ENCODE measurements around the gene HTR4. TPM values are rescaled to one million over a fixed set of nuclear protein-coding genes. Genes with fewer than 3 reads are reported as not detected.

HTR4 gene
- total RNA-seq, 1 experiment from 2014 or later, result not detected

GRCh38 chr5:148583421-148583965 lies 70.8 kb downstream of the HTR4 start:
- ChIA-PET POLR2A (ENCODE audit: low non-redundant PET) (no interaction called here), CTCF (no interaction called here)
- peaks cover 10% of the 10 kb centered on the region for H3K27me3 ChIP-seq (replicated peaks; ENCODE audit: insufficient read depth, low read depth, low read length, poor library complexity)
- no peak overlapping the region for H3K27ac ChIP-seq (ENCODE audit: low read depth, low read length, poor library complexity, severe bottlenecking)
- no peaks in the 10 kb centered on the region for H3K4me1 ChIP-seq (ENCODE audit: insufficient read depth, low read length, poor library complexity, severe bottlenecking)
- DNase-seq (ENCODE audit: low spot score), result no peak
- BruUV-seq (replicated peaks), result no TSS peak
- no peaks in the 10 kb centered on the region for H3K36me3 ChIP-seq (ENCODE audit: insufficient read depth, low read length, poor library complexity, severe bottlenecking)
- intact Hi-C loops (cut with micrococcal nuclease; ENCODE audit: unreplicated experiment), result no loop called here
- TF ChIP-seq EZH2 (IDR thresholded peaks at IDR 0.05; ENCODE audit: borderline replicate concordance, low read depth, low read length, poor library complexity, severe bottlenecking) (no peak), CTCF (conservative IDR thresholded peaks at IDR 0.05; ENCODE audit: low read depth, low read length) (no peak)
- H3K4me3 ChIP-seq (ENCODE audit: low read depth, low read length, poor library complexity, severe bottlenecking), result no peak overlapping the region
- H3K9me3 ChIP-seq (ENCODE audit: low read depth, low read length, poor library complexity, severe bottlenecking), result no peaks in the 10 kb centered on the region

GRCh38 chr5:148574167-148574566 lies 80.2 kb downstream of the HTR4 start:
- ChIA-PET CTCF (no interaction called here), POLR2A (ENCODE audit: low non-redundant PET) (no interaction called here)
- Histone ChIP-seq H3K9me3 (ENCODE audit: low read depth, low read length, poor library complexity, severe bottlenecking) (no peaks in the 10 kb centered on the region), H3K4me3 (ENCODE audit: low read depth, low read length, poor library complexity, severe bottlenecking) (no peak overlapping the region), H3K27ac (ENCODE audit: low read depth, low read length, poor library complexity, severe bottlenecking) (no peak overlapping the region), H3K27me3 (replicated peaks; ENCODE audit: insufficient read depth, low read depth, low read length, poor library complexity) (peaks cover 57% of the 10 kb centered on the region), H3K4me1 (ENCODE audit: insufficient read depth, low read length, poor library complexity, severe bottlenecking) (no peaks in the 10 kb centered on the region), H3K36me3 (ENCODE audit: insufficient read depth, low read length, poor library complexity, severe bottlenecking) (no peaks in the 10 kb centered on the region)
- no peak for TF ChIP-seq CTCF (conservative IDR thresholded peaks at IDR 0.05; ENCODE audit: low read depth, low read length)
- intact Hi-C loops (cut with micrococcal nuclease; ENCODE audit: unreplicated experiment), result no loop called here
- BruUV-seq (replicated peaks), result no TSS peak
- no peak for DNase-seq (ENCODE audit: low spot score)

GRCh38 chr5:148573374-148573773 lies 81.0 kb downstream of the HTR4 start:
- no peaks in the 10 kb centered on the region for H3K4me1 ChIP-seq (ENCODE audit: insufficient read depth, low read length, poor library complexity, severe bottlenecking)
- peaks cover 62% of the 10 kb centered on the region for H3K27me3 ChIP-seq (replicated peaks; ENCODE audit: insufficient read depth, low read depth, low read length, poor library complexity)
- no peak overlapping the region for H3K4me3 ChIP-seq (ENCODE audit: low read depth, low read length, poor library complexity, severe bottlenecking)
- ChIA-PET CTCF (no interaction called here), POLR2A (ENCODE audit: low non-redundant PET) (no interaction called here)
- TF ChIP-seq CTCF (conservative IDR thresholded peaks at IDR 0.05; ENCODE audit: low read depth, low read length) (no peak), EZH2 (IDR thresholded peaks at IDR 0.05; ENCODE audit: borderline replicate concordance, low read depth, low read length, poor library complexity, severe bottlenecking) (no peak)
- intact Hi-C loops (cut with micrococcal nuclease; ENCODE audit: unreplicated experiment), result no loop called here
- no peak overlapping the region for H3K27ac ChIP-seq (ENCODE audit: low read depth, low read length, poor library complexity, severe bottlenecking)
- no peak for DNase-seq (ENCODE audit: low spot score)
- H3K36me3 ChIP-seq (ENCODE audit: insufficient read depth, low read length, poor library complexity, severe bottlenecking), result no peaks in the 10 kb centered on the region
- BruUV-seq (replicated peaks), result no TSS peak
- no peaks in the 10 kb centered on the region for H3K9me3 ChIP-seq (ENCODE audit: low read depth, low read length, poor library complexity, severe bottlenecking)
